Left lobe of liver (tissue), 2 donors: ENCODE results near the gene KIF16B. TPM values are rescaled to one million over a fixed set of nuclear protein-coding genes. Genes with fewer than 3 reads are reported as not detected.
A peak's percentile ranks its signal among the peaks of the same experiment; 100 is the strongest.
"Not testable (repeated sequence)": the region's sequence is repeated elsewhere in the genome, so short reads cannot be mapped to it uniquely, and the experiment has no call there.

Experiments used
- ATAC-seq: fragments of 200-7000 bp; cut with Tn5 transposase; one replicate; pipeline ENCODE4 v1.9.1; 2020; ENCODE audit warnings: mild to moderate bottlenecking, moderate library complexity
- DNase-seq: peaks from one replicate; pipeline ENCODE4 v3.0.0-alpha.2; 2020; ENCODE audit warnings: low spot score
- total RNA-seq: library from RNA; stranded (reverse); gene quantifications from one replicate; pipeline ENCODE4 v1.2.1, GENCODE V29; 2021
- donor health status: DM: no; HTN: no; CAD: no; lungs with moderate emphysema.
- donor health status: DM: no; HTN: yes; CAD: no.

Gene KIF16B
- total RNA-seq, 1 donor from 2014 or later: 10.1 TPM

DNA sequence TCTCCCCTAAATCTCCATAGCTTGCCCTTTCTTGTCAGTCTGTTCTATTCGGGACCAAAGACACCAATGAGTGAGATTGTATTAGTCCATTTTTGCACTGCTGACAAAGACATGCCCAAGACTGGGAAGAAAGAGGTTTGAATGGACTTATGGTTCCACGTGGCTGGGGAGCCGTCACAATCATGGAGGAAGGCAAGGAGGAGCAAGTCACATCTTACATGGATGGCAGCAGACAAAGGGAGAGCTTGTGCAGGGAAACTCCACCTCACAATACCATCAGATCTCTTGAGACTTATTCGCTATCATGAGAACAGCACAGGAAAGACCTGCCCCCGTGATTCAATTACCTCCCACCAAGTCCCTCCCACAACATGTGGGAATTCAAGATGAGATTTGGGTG lies 133.7 kb downstream of the KIF16B start:
- ATAC-seq, DNase-seq: not testable (repeated sequence)

DNA sequence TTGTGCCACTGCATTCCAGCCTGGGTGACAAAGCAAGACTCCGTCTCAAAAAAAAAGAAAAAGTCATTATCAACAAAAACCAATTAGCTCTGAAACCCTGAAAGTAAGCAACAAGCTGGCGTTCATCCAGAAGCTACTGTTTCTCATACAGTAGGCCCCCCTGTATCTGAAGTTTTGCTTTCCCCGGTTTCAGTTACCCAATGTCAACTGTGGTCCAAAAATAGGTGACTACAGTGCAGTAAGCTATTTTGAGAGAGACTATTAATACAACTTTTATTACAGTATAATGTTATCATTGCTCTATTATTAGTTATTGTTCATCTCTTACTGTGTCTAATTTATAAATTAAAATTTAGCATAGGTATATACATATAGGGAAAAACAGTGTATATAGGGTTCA lies 135.1 kb downstream of the KIF16B start:
- no peak for ATAC-seq

DNA sequence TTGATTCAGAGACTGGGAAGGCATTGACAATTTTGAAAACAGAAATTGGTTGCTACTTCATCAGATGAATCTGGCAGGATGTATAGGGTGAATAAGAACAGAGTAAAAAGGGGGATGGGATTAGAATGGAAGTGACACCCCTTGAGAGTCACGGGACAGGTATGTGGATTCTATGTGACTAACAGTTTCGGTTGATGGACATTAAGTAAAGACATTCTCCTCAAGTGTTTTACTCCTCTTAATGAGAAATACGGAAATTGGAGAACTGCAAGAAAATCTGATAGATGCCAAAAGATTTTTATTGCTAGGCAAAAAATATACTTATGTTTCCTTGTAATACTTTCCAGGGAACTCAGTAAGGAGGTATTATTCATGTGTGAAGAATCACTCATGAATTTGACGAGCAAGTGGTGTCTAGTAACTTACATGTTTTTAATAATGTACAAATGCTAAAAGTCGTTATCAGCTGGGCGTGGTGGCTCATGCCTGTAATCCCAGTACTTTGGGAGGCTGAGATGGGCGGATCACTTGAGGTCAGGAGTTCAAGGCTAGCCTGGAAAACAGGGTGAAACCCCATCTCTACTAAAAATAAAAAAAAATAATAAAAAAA lies 135.8 kb downstream of the KIF16B start:
- no peak for ATAC-seq
- DNase-seq: no peak

More for the DNA sequence above, 135.1 kb downstream of the KIF16B start:
- no peak for DNase-seq

DNA sequence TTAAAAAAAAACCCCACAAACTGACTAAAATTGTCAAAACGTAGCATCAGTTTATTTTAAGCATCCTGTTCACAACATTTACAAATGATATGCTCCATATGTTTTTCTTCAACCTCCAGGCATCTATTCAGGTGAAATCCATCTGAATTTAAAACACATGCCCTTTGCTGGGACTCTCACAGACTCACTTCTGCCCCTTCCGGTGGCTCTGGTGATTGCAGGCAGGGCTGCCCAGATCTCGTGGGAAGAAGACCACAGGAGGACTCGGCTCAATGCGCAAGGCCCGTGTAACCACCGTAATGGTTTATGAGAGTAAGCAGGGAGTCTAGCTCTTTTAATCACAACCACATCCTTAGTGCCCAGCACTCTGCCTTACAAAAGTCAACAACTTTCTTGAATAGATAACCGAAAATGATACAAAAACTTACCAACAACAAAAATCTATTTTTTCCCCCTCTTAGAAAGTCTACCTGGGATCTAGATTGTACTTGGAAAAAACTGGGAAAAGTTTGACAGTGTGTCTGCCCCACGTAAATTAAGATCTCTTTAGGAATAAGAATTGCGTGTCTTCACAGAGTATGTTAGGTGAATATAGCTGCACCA lies 139.1 kb downstream of the KIF16B start:
- ATAC-seq (peak; percentile 66), DNase-seq (no peak)

DNA sequence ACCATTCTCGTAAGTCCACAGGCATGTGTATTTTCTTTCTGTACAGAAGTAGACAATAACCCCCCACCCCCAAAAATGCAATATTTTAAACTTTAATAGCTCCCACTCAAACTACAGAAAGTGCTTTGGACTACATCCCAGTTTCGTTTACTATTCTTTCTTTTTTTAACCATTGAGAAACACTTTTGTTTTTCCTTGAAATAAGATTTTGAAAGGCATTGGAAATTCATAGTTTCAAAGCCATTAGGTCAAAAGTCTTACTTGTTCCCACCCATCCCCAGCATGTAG lies 140.0 kb downstream of the KIF16B start:
- ATAC-seq (no peak), DNase-seq (no peak)

DNA sequence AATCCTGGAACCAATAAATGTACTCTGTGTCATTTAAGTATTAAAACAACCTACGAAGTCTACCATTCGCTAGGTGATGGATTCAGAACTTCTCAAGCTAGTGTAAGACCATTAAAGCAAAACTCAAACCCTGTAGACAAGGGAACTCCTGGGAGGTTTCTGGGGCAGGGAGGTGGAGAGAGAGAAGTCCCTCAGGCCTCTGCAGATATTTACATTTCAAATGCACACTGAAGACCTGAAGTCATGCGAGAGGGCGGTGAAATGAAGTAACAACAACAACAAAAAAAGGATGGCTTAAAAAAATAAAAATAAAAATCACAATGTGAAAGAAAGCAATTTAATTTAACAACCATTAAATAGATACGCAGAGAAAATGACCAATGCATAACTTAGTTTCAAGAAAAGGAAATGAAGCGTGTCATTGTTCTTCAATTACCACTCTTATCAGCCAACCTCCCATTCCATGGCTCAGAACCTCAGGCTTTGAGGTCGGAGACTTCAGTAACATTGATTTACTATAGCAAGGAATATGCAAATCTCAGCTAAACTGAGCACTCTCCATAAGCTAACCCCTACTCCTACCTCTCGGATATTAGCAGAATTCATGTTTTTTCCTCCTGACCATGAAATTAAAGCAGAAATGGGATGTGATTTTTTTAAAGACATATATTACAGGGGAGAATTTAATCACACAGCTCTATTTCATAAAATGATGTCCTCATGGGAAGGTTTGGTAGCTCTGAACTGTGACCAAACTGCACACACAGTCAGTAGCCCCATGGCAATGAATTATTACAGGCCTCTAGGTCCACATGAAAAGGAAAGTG lies 140.6 kb downstream of the KIF16B start:
- DNase-seq: no peak
- ATAC-seq: no peak

DNA sequence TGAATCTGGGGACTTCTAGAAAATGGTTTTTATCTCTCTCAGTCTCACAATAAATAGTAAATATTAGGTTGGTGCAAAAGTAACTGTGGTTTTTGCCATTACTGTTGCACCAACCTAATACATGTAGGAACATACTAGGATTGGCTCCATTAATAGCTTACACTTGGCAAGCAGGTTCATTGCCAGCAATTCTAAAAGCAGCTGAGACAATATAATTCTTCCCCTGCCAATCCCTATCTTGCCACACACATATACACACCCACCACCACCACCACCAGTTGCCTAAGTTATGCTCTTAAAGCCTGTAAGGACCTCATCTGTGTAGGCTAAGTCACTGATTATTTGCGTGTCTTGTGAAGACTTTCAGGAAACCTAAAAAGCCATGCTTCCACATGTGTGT lies 145.1 kb downstream of the KIF16B start:
- ATAC-seq (no peak), DNase-seq (no peak)

DNA sequence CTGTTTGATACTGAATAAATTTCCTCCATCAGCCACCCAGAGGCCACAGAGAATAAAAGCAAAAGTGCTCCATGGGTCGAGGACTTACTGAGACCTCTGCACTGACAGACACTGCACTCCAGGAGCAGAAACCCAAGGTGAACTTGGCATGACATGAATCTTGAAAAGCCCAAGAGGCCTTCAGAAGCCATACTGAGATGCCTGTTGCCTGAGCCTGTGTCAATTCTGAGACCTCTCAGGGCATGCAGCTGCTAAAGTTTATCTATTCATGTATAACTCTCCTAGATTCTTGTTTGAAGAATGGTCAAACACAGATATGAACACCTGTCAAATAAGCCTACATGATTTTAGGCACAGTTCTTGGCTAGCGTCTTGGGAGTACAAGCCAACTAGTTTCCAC lies 145.7 kb downstream of the KIF16B start:
- ATAC-seq (no peak), DNase-seq (no peak)

DNA sequence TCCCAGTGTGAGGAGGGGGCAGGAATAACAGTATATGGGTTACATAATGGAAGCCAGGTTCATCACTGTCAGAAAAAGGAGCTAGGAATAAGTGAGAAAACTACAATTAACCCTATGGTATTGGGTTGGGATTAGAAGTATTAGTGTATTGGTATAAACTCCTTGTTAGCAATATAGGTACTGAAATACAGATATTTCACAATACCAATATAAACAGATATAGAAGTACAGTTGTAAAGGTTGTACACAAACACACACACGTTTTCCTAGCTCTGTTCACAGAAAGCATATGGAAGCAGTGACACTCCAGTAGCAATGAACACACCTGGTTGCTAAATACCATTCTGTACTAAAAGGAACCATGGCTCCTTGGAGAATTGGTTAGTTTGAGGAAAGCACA lies 148.5 kb downstream of the KIF16B start:
- DNase-seq: no peak

DNA sequence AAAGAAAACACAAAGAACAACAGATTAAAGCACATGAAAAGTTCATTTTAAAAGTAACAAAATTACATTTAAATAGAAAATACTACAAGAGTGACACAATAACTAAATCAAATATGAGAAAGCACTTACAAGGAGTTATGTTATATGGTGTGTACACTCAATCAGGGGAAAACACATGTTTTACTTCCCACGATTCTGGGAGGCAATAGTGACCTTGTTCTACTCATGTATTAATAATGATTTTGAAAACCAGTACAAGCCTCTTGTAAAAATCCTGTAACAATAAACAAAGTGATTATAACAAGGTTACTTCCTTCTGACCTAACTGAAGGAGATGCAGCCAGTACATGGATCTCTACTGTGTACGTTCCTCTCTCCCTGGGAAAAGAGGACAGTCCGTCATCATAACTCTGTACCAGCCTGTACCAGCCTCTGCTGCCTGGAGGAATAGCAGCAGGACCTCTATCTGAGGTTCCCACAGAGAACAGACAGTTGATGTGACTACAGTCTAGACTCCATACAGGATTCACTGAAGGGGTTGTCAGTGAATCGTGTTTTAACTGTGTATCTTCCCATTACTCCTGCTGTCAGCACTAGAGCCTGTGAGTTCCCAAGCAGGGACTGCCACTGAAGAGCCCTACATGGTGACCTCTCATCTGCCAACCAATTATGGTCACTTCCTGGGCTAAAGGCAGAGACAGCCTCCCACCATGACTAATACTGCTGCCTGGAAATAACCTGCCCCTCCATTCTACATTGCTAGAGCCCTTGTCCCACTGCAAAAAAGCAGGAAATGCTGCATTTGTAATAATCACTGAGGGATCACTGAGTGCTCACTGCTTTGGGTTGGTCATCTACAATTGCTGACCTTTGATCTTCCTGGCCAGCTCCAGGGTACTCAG lies 149.7 kb downstream of the KIF16B start:
- DNase-seq (no peak), ATAC-seq (no peak)

More for the DNA sequence above, 148.5 kb downstream of the KIF16B start:
- no peak for ATAC-seq

DNA sequence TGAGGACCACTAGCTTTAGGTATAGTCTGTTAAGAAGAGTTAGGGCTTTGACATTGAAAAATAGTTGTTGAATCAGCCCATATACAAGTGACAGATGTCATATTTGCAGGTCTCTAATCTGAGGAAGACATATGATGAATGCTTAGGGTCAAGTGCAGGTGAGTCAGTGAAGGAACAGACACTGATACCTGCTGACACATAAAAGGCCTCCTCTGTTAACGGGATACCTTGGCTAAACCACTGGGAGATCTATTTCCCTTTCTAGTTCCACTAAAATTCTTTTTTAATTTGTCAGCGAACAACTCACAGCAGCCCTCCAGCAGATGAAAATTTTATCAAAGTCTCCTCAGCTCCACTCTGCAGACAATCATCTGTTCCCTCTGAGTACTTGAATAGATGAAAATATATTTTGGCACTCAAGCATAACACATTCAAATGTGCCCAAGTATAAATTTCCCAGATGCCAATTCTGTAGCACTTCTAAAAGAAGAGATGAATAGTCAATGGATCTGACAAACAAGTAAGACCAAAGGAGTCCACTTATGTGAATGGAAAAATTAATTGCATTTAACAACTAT lies 154.0 kb downstream of the KIF16B start:
- DNase-seq (no peak), ATAC-seq (no peak)

DNA sequence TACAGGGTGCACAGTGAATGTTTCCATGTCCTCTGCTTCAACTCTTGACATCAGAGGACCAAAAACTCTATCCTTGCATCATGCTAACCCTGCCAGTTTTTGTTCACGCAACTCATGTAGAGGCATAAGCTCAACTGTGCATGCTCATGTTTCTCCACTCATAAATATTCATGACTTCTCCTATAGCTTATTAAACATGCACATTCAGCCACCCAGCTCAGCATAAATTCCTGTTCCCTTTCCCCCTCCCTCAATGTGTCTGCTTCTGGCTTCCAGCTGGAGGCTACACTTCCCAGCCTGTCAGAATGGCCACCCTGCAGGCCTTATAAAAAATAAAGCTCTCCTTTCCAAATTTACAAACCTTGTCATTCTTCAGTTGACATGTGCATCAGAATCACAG lies 154.6 kb downstream of the KIF16B start:
- no peak for DNase-seq

DNA sequence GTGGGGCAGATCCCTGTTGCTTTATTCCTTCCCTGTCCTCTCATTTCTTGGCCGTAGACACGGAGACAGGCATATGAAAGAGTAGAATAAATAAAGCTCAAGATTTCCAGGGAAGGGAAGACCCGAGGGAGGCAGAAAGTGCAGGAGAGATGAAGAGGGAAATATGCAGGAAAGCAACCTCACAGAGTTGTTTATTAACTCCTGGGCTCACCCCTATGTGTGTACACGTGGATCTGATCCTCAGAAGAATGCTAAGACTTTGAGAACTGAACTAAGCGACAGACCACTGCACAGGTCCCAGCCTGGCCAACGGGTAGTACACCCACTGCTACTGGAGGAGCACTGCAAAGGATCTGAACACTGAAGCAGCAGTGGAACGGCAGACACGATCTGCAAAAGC lies 156.2 kb downstream of the KIF16B start:
- DNase-seq: no peak
- no peak for ATAC-seq

More for the DNA sequence above, 154.6 kb downstream of the KIF16B start:
- ATAC-seq: no peak

DNA sequence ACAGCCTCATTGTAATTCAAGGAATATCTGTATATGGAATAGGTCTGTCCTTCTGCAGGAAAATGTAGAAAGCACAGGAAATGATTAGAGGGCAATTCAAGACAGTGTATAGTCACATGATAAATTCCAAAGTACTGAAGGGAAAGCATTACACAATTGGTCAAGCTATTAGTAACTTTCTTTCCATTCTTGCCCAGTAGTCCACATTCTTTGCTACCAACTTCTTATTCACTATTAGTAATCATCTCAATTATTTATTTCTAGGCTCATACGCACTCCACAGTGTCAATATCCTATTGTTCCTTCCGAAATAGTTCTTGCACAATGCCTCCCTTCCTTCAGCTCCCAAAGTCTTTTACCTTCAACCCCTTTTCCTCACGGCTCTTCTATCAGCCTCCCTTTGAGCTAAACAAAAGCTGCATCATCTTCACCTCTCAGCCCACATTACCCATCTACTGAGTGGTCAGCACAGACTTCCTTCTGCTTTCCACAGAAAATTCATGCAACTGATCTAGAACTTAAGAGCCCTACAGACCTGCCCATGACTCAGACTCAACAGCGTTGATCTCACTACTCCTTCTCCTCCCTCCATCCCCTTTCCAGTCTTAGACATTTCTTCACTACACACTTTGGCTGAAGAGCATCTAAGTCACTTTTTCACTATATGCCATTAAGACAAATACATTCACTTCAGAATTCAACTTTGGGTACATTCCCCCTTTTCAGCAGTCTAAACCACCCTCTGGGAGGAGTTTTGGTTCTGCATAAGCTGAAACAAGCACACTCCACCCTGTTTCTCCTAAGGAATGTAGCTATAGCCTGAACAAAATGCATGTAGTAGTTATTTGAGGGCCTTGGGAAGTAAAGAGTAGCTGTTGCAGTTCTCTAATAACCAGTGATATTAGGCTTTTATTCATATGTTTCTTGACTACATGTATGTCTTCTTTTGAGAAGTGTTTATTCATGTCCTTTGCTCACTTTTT lies 157.9 kb downstream of the KIF16B start:
- ATAC-seq: no peak
- no peak for DNase-seq

DNA sequence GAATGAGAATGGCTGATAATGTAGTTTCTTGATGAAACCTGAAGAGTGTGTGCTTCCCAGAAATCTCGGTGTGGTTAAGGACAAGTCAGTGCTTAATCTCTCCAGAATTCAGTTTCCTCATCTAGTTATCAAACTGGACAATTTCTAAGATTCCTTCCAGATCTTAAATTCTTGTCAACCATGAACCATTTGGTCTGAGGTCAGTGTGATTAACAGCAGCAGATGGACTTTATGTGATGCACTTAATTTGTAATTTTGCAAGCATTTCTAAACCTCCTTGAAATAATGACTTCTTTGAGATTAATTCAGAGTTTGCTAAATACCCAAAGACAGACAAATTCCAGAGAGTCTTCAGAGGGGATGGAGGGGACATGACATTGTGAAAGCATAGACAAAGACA lies 160.3 kb downstream of the KIF16B start:
- DNase-seq: no peak
- ATAC-seq: no peak

DNA sequence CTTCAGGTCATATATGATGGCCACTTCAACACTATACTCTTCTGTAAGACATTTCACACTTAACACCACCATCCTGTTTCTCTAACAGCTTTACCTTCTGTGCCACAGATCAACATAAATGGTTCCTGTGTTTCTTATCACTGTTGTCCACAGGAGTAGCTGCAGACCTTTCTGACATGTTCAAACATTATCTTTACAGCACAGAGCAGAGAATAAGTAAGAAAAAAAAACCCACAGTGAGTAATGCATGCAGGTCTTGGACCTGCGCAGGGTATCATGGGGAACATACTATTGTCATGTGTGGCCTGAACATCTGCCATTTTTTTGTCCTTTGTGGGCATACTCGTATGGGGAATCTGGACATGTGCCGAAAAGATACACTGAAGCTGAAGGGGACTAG lies 161.9 kb downstream of the KIF16B start:
- no peak for ATAC-seq

DNA sequence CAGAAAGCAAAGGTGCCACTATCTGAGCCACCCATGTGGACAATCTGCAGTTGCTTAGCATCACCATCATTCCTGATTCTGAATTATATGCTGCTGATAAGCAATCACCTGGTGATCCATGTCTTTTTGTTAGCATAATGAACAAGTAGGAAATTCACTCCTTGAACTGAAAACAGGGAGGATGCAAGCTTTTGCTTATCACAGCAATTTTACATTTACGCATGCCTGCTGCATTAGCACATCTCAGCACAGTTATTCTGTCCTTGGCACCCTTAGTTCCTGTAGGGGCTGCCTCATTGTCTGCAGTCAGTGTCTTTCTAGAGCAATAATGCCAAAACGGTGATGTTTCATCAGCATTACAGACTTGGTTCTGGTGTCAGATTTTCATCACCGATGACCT lies 162.6 kb downstream of the KIF16B start:
- no peak for ATAC-seq
- no peak for DNase-seq

More for the DNA sequence above, 161.9 kb downstream of the KIF16B start:
- no peak for DNase-seq

DNA sequence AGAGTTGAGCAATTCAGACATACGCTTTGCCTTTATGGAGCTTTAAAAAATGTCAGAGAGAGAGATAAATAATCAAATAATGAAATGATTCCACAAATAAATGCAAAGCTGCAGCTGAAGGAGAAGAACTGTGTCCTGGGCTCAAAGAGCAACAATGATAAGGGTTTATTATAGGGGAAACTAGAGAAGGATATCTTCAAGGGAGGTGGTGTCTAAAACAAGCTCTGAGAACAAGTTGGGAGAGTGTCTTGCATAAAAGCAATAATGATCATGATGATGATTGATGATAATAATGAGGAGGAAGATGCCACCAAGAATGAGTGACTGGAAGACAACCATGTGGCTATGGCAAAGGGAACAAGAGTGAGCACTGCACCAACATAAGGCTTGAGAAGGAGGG lies 164.3 kb downstream of the KIF16B start:
- no peak for DNase-seq
- ATAC-seq: no peak

DNA sequence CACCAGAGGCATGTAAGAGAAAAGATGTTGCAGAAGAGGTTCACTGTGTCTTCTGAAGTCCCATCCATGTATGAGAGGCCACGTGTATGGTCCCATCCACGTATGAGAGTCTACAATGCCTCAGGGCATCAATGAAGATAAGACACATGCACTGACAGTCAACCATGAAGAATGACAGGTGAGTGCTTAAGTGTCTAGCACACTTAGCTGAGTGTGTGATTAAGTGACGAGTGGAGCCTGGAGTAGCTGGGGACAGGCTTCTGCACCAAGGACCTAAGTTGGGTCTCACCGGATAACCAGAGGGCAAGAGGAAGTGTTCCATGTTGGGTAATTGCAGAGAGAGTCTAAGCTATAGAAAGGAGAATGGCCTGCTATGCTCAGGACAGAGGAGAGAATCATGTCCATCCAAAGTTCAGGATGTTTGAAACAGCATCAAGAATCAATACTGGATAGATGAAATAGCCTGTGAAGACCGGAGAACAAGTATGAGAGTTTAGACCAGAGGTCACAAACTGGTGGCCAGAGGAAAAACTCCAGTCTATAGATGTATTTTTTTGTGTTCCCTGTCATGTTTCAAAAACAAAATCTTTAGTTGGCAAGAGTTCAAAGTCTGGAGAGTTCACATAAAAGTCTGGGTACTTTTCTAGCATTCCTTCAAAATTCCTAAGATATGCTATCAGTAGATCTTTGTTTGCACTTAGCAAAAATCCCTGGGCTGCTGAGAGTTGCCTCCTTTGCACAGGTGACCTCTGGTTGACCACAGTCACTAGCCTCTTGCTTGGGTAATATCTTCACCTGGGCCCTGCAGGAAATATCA lies 165.8 kb downstream of the KIF16B start:
- DNase-seq (no peak), ATAC-seq (no peak)
